Measurements from ENCODE around the gene TC2N.

Gene TC2N

GRCh38 chr14:91831337-91831736, 36.0 kb downstream of the TC2N start:
- DNase-seq (ENCODE audit: extremely low spot score) = no peak
- TF ChIP-seq NFRKB (IDR thresholded peaks at IDR 0.05) = no peak
- no peak for TF ChIP-seq SUZ12 (IDR thresholded peaks at IDR 0.05)
- TF ChIP-seq FOXA1 (IDR thresholded peaks at IDR 0.05) = no peak
- TF ChIP-seq L3MBTL2 (conservative IDR thresholded peaks at IDR 0.05) = no peak
- TF ChIP-seq HDGF (IDR thresholded peaks at IDR 0.05; ENCODE audit: borderline replicate concordance) = no peak
- no peak for TF ChIP-seq SP1 (IDR thresholded peaks at IDR 0.05)
- CTCF ChIA-PET = no interaction called here
- POLR2A ChIA-PET = no interaction called here

DNA sequence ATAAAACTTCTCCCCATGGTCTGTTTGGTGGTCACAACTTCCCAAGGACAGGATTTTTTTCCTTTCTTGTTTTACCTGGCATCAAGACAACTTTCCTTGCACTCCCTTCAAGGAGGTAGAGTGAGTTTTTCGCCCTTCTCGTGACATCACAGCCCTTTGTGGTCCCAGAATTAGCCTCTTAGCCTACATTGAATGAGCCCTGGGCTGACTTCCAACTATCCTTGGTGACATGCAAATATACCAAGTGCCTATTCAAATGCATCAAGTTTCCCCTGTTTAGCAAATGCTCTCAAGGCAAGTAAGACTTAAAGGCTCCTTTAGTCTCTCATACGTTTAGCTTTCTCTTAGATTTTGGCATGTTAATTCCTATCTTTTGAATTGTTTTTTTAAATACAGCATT, 36.6 kb downstream of the TC2N start:
- no peak for TF ChIP-seq L3MBTL2 (conservative IDR thresholded peaks at IDR 0.05)
- TF ChIP-seq TARDBP (IDR thresholded peaks at IDR 0.05) = no peak
- no peak for TF ChIP-seq BHLHE40 (IDR thresholded peaks at IDR 0.05; ENCODE audit: borderline replicate concordance)
- no peak for TF ChIP-seq ZNF384 (IDR thresholded peaks at IDR 0.05)
- TF ChIP-seq SP1 (IDR thresholded peaks at IDR 0.05) = no peak
- no peak for TF ChIP-seq ARNT (IDR thresholded peaks at IDR 0.05)
- no peak for TF ChIP-seq FOXK2 (IDR thresholded peaks at IDR 0.05)
- no peak for TF ChIP-seq NFRKB (IDR thresholded peaks at IDR 0.05)
- TF ChIP-seq LEF1 (IDR thresholded peaks at IDR 0.05; ENCODE audit: borderline replicate concordance) = no peak
- TF ChIP-seq HDGF (IDR thresholded peaks at IDR 0.05; ENCODE audit: borderline replicate concordance) = no peak
- TF ChIP-seq PKNOX1 (IDR thresholded peaks at IDR 0.05) = no peak
- no peak for TF ChIP-seq FOXA1 (IDR thresholded peaks at IDR 0.05)
- TF ChIP-seq FOXM1 (IDR thresholded peaks at IDR 0.05; ENCODE audit: borderline replicate concordance) = no peak
- no peak for TF ChIP-seq CTBP1 (IDR thresholded peaks at IDR 0.05; ENCODE audit: borderline replicate concordance)
- TF ChIP-seq ELF4 (IDR thresholded peaks at IDR 0.05) = no peak
- no peak for TF ChIP-seq SUZ12 (IDR thresholded peaks at IDR 0.05)
- CTCF ChIA-PET = no interaction called here
- POLR2A ChIA-PET = no interaction called here
- DNase-seq (ENCODE audit: extremely low spot score) = no peak

DNA sequence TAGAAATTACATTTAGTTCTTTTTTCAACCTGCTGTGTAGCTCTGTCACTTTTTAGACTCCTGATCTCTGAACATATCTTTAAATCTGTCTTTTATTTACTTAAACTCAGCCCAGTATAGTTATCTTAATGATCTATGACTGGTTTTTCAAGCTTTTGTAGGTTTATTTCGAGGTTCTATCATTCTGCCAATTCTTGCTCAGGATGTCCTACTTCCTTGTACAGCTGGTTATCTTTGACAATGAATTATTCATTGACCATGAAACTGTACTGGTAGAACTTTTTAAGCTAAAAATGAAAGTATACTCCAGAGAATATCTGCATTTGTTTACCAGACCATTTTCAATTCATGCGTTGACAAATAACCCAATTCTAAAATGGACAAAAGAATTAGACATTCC, 37.8 kb downstream of the TC2N start:
- POLR2A ChIA-PET = no interaction called here
- CTCF ChIA-PET = no interaction called here
- TF ChIP-seq ARNT (IDR thresholded peaks at IDR 0.05) (no peak), ELF4 (IDR thresholded peaks at IDR 0.05) (no peak), LEF1 (IDR thresholded peaks at IDR 0.05; ENCODE audit: borderline replicate concordance) (no peak), NFRKB (IDR thresholded peaks at IDR 0.05) (no peak), SP1 (IDR thresholded peaks at IDR 0.05) (no peak), SUZ12 (IDR thresholded peaks at IDR 0.05) (no peak), FOXA1 (IDR thresholded peaks at IDR 0.05) (no peak), HDGF (IDR thresholded peaks at IDR 0.05; ENCODE audit: borderline replicate concordance) (no peak), TARDBP (IDR thresholded peaks at IDR 0.05) (no peak), ZNF384 (IDR thresholded peaks at IDR 0.05) (no peak), BHLHE40 (IDR thresholded peaks at IDR 0.05; ENCODE audit: borderline replicate concordance) (no peak), FOXM1 (IDR thresholded peaks at IDR 0.05; ENCODE audit: borderline replicate concordance) (no peak), L3MBTL2 (conservative IDR thresholded peaks at IDR 0.05) (no peak), PKNOX1 (IDR thresholded peaks at IDR 0.05) (no peak), FOXK2 (IDR thresholded peaks at IDR 0.05) (no peak), CTBP1 (IDR thresholded peaks at IDR 0.05; ENCODE audit: borderline replicate concordance) (no peak)
- DNase-seq (ENCODE audit: extremely low spot score) = no peak

DNA sequence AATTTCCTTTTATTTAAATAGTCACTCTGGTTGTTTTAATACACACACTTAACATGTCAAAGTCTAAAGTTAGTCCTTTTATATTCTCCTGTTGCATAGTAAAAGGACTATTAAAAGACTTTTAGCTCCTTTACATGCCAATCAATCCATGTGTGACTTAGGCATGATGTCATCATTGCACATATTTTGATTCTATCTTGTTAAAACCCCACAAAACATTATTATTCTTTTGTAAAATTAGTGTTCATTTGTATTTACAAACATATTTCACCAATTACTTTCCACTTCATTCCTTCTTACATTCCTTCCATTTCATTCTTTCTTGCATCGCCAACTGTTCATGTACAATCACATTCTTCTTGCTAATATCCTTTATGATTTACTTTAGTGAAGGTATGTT, 39.6 kb downstream of the TC2N start:
- CTCF ChIA-PET = no interaction called here
- POLR2A ChIA-PET = no interaction called here
- TF ChIP-seq PKNOX1 (IDR thresholded peaks at IDR 0.05) (no peak), LEF1 (IDR thresholded peaks at IDR 0.05; ENCODE audit: borderline replicate concordance) (no peak), NFRKB (IDR thresholded peaks at IDR 0.05) (no peak), ARNT (IDR thresholded peaks at IDR 0.05) (no peak), SUZ12 (IDR thresholded peaks at IDR 0.05) (no peak), FOXM1 (IDR thresholded peaks at IDR 0.05; ENCODE audit: borderline replicate concordance) (no peak), SP1 (IDR thresholded peaks at IDR 0.05) (no peak), TARDBP (IDR thresholded peaks at IDR 0.05) (no peak), ELF4 (IDR thresholded peaks at IDR 0.05) (no peak)
- DNase-seq (ENCODE audit: extremely low spot score) = no peak

- ChIA-PET CTCF (no interaction called here), POLR2A (no interaction called here)
- TF ChIP-seq SUZ12 (IDR thresholded peaks at IDR 0.05) (no peak), BHLHE40 (IDR thresholded peaks at IDR 0.05; ENCODE audit: borderline replicate concordance) (no peak), ZNF384 (IDR thresholded peaks at IDR 0.05) (no peak), L3MBTL2 (conservative IDR thresholded peaks at IDR 0.05) (no peak), NFRKB (IDR thresholded peaks at IDR 0.05) (no peak), FOXK2 (IDR thresholded peaks at IDR 0.05) (no peak), FOXA1 (IDR thresholded peaks at IDR 0.05) (no peak), LEF1 (IDR thresholded peaks at IDR 0.05; ENCODE audit: borderline replicate concordance) (no peak)
- no peak for DNase-seq (ENCODE audit: extremely low spot score)
Measured at GRCh38 chr14:91817566-91818325, 49.6 kb downstream of the TC2N start.

DNA sequence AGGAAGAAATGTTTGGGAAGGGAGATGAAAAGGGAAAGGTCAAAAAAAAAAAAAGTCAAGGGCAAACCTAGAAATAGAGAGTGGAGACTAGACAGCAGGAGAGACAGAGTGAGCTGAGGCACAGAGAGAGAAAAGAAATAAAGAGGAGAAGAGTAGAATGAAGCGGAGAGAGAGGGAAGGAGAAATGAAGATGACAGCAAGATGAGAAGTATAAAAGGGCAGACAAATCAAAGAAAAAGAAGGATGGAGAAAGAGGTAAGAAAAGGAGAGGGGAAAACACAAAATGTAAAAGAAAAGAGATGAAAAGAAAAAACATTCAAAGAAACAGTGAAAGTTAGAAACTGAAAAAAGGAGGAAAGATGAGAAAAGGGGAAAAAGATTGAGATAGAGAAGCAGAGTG, 53.0 kb downstream of the TC2N start:
- TF ChIP-seq TARDBP (IDR thresholded peaks at IDR 0.05) (no peak), PKNOX1 (IDR thresholded peaks at IDR 0.05) (no peak), FOXK2 (IDR thresholded peaks at IDR 0.05) (no peak), ZNF384 (IDR thresholded peaks at IDR 0.05) (no peak), ARNT (IDR thresholded peaks at IDR 0.05) (no peak), ELF4 (IDR thresholded peaks at IDR 0.05) (no peak), FOXA1 (IDR thresholded peaks at IDR 0.05) (no peak), CTBP1 (IDR thresholded peaks at IDR 0.05; ENCODE audit: borderline replicate concordance) (no peak), HDGF (IDR thresholded peaks at IDR 0.05; ENCODE audit: borderline replicate concordance) (no peak), NFRKB (IDR thresholded peaks at IDR 0.05) (no peak), LEF1 (IDR thresholded peaks at IDR 0.05; ENCODE audit: borderline replicate concordance) (no peak), SP1 (IDR thresholded peaks at IDR 0.05) (no peak), BHLHE40 (IDR thresholded peaks at IDR 0.05; ENCODE audit: borderline replicate concordance) (no peak), L3MBTL2 (conservative IDR thresholded peaks at IDR 0.05) (no peak), FOXM1 (IDR thresholded peaks at IDR 0.05; ENCODE audit: borderline replicate concordance) (no peak), SUZ12 (IDR thresholded peaks at IDR 0.05) (no peak)
- ChIA-PET POLR2A (no interaction called here), CTCF (no interaction called here)
- DNase-seq (ENCODE audit: extremely low spot score) = no peak
